HL-60/S4 (cell line): ENCODE results near the gene METTL22.

Experiments used
- in situ Hi-C: fragments of 300-500 bp; cut with MboI; formaldehyde crosslinking; loops from 2 replicates; pipeline ENCODE4 v1.14.3; 2022; ENCODE audit warnings: low sequenced_read_pairs

The METTL22 gene

GRCh38 chr16:8630255-8630953, 8.9 kb downstream of the METTL22 start:
- in situ Hi-C loops, result no loop called here

GRCh38 chr16:8631373-8631772, 9.9 kb downstream of the METTL22 start:
- in situ Hi-C loops, result no loop called here

GRCh38 chr16:8631818-8632465, 10.4 kb downstream of the METTL22 start:
- in situ Hi-C loops, result no loop called here

GRCh38 chr16:8632675-8633182, 11.2 kb downstream of the METTL22 start:
- in situ Hi-C loops, result no loop called here

GRCh38 chr16:8634991-8635736, 13.7 kb downstream of the METTL22 start:
- in situ Hi-C loops, result no loop called here

GRCh38 chr16:8639694-8640093, 18.2 kb downstream of the METTL22 start:
- in situ Hi-C loops, result no loop called here

GRCh38 chr16:8641671-8642070, 20.2 kb downstream of the METTL22 start:
- in situ Hi-C loops, result no loop called here

- in situ Hi-C loops, result no loop called here
These were observed 20.6 kb downstream of the METTL22 start for GRCh38 chr16:8642146-8642545.

- in situ Hi-C loops, result loop anchor here (5.0 kb wide), 1 partner anchor 72 kb away; no protein-coding TSS in a partner anchor
These were observed 23.0 kb downstream of the METTL22 start for GRCh38 chr16:8644211-8645140.

GRCh38 chr16:8645141-8645521, 23.6 kb downstream of the METTL22 start:
- in situ Hi-C loops, result loop anchor here (5.0 kb wide), 1 partner anchor 73 kb away; no protein-coding TSS in a partner anchor

- in situ Hi-C loops, result loop anchor here (5.0 kb wide), 1 partner anchor 74 kb away; no protein-coding TSS in a partner anchor
These were observed 24.3 kb downstream of the METTL22 start for GRCh38 chr16:8645831-8646230.

- in situ Hi-C loops, result loop anchor here (5.0 kb wide), 1 partner anchor 74 kb away; no protein-coding TSS in a partner anchor
These were observed 25.0 kb downstream of the METTL22 start for GRCh38 chr16:8646326-8647053.

- in situ Hi-C loops, result loop anchor here (5.0 kb wide), 1 partner anchor 76 kb away; no protein-coding TSS in a partner anchor
These were observed 26.3 kb downstream of the METTL22 start for GRCh38 chr16:8647721-8648318.

- in situ Hi-C loops, result loop anchor here (5.0 kb wide), 1 partner anchor 77 kb away; no protein-coding TSS in a partner anchor
These were observed 27.4 kb downstream of the METTL22 start for GRCh38 chr16:8648877-8649276.

- in situ Hi-C loops, result loop anchor here (5.0 to 25.0 kb wide), 2 partner anchors 78 to 237 kb away; partner anchors contain the start of gene LITAFD
These were observed 28.5 kb downstream of the METTL22 start for GRCh38 chr16:8649829-8650554.

- in situ Hi-C loops, result loop anchor here (25.0 kb wide), 1 partner anchor 235 kb away; the partner anchor contains the start of gene LITAFD
These were observed 30.5 kb downstream of the METTL22 start for GRCh38 chr16:8651958-8652357.

GRCh38 chr16:8655184-8655717, 33.8 kb downstream of the METTL22 start:
- in situ Hi-C loops, result loop anchor here (25.0 kb wide), 1 partner anchor 232 kb away; the partner anchor contains the start of gene LITAFD

GRCh38 chr16:8656376-8656775, 34.9 kb downstream of the METTL22 start:
- in situ Hi-C loops, result loop anchor here (25.0 kb wide), 1 partner anchor 231 kb away; the partner anchor contains the start of gene LITAFD
